Mesothelial cell of epicardium (in vitro differentiated cells): ENCODE measurements around the gene MRPL1. TPM values are rescaled to one million over a fixed set of nuclear protein-coding genes. Genes with fewer than 3 reads are reported as not detected.
"Not testable (repeated sequence)": the region's sequence is repeated elsewhere in the genome, so short reads cannot be mapped to it uniquely, and the experiment has no call there.

ENCODE experiments used
- DNase-seq, 2 experiments: peaks; one replicate each; pipeline ENCODE4 v3.0.0; 2021; ENCODE audit warnings: low spot score in 2 of 2; ENCODE audit not compliant: unreplicated experiment in 2 of 2
- H3K27ac Mint-ChIP-seq: 2 replicates; pipeline ENCODE4 v1.8.0; 2021; ENCODE audit warnings: mixed read lengths
- H3K27me3 Mint-ChIP-seq: 2 replicates; pipeline ENCODE4 v1.8.0; 2021; ENCODE audit warnings: low read depth, mixed read lengths
- H3K36me3 Mint-ChIP-seq: 2 replicates; pipeline ENCODE4 v1.8.0; 2021; ENCODE audit warnings: mixed read lengths
- H3K4me1 Mint-ChIP-seq: 2 replicates; pipeline ENCODE4 v1.8.0; 2021; ENCODE audit warnings: mixed read lengths
- H3K4me3 Mint-ChIP-seq: 2 replicates; pipeline ENCODE4 v1.8.0; 2021; ENCODE audit warnings: mild to moderate bottlenecking, moderate library complexity, mixed read lengths
- H3K9me3 Mint-ChIP-seq: 2 replicates; pipeline ENCODE4 v1.8.0; 2021; ENCODE audit warnings: mixed read lengths
- CTCF ChIP-seq: fragments of 200-600 bp; sonication (generic); IDR thresholded peaks from one replicate; pipeline ENCODE4 v1.5.0; 2021; ENCODE audit warnings: antibody characterized with exemption; ENCODE audit not compliant: unreplicated experiment
- total RNA-seq: library from RNA; stranded (reverse); gene quantifications from 3 replicates; pipeline ENCODE4 v1.2.1, GENCODE V29; 2021

Gene MRPL1
- total RNA-seq, 1 donor from 2014 or later: 27.0 TPM

- Mint-ChIP-seq H3K27me3 (no peaks in the 10 kb centered on the region), H3K9me3 (no peaks in the 10 kb centered on the region), H3K36me3 (no peaks in the 10 kb centered on the region), H3K4me1 (no peaks in the 10 kb centered on the region), H3K4me3 (no peak overlapping the region), H3K27ac (no peak overlapping the region)
- no peak for TF ChIP-seq CTCF
- DNase-seq: no peak
Observed at GRCh38 chr4:77854431-77855111, 8.1 kb upstream of the MRPL1 start.

GRCh38 chr4:77856152-77856551 lies 6.5 kb upstream of the MRPL1 start:
- no peak overlapping the region for H3K4me3 Mint-ChIP-seq
- no peaks in the 10 kb centered on the region for H3K36me3 Mint-ChIP-seq
- DNase-seq: no peak
- no peak overlapping the region for H3K27ac Mint-ChIP-seq
- H3K9me3 Mint-ChIP-seq: no peaks in the 10 kb centered on the region
- no peak for TF ChIP-seq CTCF
- H3K4me1 Mint-ChIP-seq: peaks cover 1% of the 10 kb centered on the region
- no peaks in the 10 kb centered on the region for H3K27me3 Mint-ChIP-seq

- H3K9me3 Mint-ChIP-seq: no peaks in the 10 kb centered on the region
- H3K27ac Mint-ChIP-seq: no peak overlapping the region
- no peaks in the 10 kb centered on the region for H3K36me3 Mint-ChIP-seq
- no peak for TF ChIP-seq CTCF
- no peak overlapping the region for H3K4me3 Mint-ChIP-seq
- DNase-seq: no peak
- H3K27me3 Mint-ChIP-seq: no peaks in the 10 kb centered on the region
- H3K4me1 Mint-ChIP-seq: peaks cover 13% of the 10 kb centered on the region
Observed at GRCh38 chr4:77859256-77859655, 3.4 kb upstream of the MRPL1 start.

GRCh38 chr4:77861495-77861894 lies 1.1 kb upstream of the MRPL1 start:
- Mint-ChIP-seq H3K27me3 (no peaks in the 10 kb centered on the region), H3K4me1 (peaks cover 17% of the 10 kb centered on the region), H3K27ac (peak overlapping the region; percentile 97), H3K36me3 (peaks cover 3% of the 10 kb centered on the region), H3K9me3 (no peaks in the 10 kb centered on the region), H3K4me3 (peak overlapping the region; percentile 89)
- DNase-seq: no peak
- no peak for TF ChIP-seq CTCF

GRCh38 chr4:77863341-77863740 lies 711 bp downstream of the MRPL1 start:
- not testable (repeated sequence) for DNase-seq, H3K36me3 Mint-ChIP-seq, H3K27me3 Mint-ChIP-seq, H3K9me3 Mint-ChIP-seq
- Mint-ChIP-seq H3K27ac (peak overlapping the region; percentile 97), H3K4me1 (peaks cover 17% of the 10 kb centered on the region), H3K4me3 (peak overlapping the region; percentile 89)

GRCh38 chr4:77865259-77865658 lies 2.6 kb downstream of the MRPL1 start:
- Mint-ChIP-seq H3K4me1 (peaks cover 17% of the 10 kb centered on the region), H3K4me3 (peak overlapping the region; percentile 17), H3K9me3 (no peaks in the 10 kb centered on the region), H3K27me3 (no peaks in the 10 kb centered on the region), H3K36me3 (peaks cover 3% of the 10 kb centered on the region), H3K27ac (no peak overlapping the region)
- no peak for TF ChIP-seq CTCF
- no peak for DNase-seq
